H1 (cell line): Measurements from ENCODE around the gene RERE. TPM values are rescaled to one million over a fixed set of nuclear protein-coding genes. Genes with fewer than 3 reads are reported as not detected.

Source experiments
- CTCF ChIA-PET: fragments of 300-600 bp; sonication (Branson Sonifier 250); formaldehyde crosslinking; loops from one replicate; lab custom pipeline; 2021; ENCODE audit not compliant: partially characterized antibody; lab: Charles Lee
- POLR2A ChIA-PET: fragments of 300-600 bp; sonication (Branson Sonifier 250); formaldehyde crosslinking; loops from one replicate; lab custom pipeline; 2021; ENCODE audit warnings: inconsistent platforms; ENCODE audit not compliant: partially characterized antibody; lab: Charles Lee
- DNase-seq, 2 experiments: peaks; one replicate each; pipeline versions ENCODE4 v3.0.0 to v3.0.0-alpha.2; 2010 to 2022; ENCODE audit warnings: low spot score in 2 of 2, low read depth in 1 of 2, mixed read lengths in 1 of 2
- FAIRE-seq: peaks from 2 replicates; lab custom pipeline; 2011; peaks lifted over from hg19 to GRCh38; lab: Jason Lieb, UNC
- H2AFZ ChIP-seq: 2 replicates; pipeline ENCODE4 v1.8.1; 2012; ENCODE audit warnings: low read length, inconsistent platforms
- H2AK5ac ChIP-seq: 2 replicates; pipeline ENCODE4 v1.6.1; 2013; ENCODE audit warnings: low read depth, low read length
- H2BK120ac ChIP-seq: replicated peaks from 2 replicates; pipeline ENCODE3; 2013; ENCODE audit warnings: low read depth, low read length, inconsistent platforms
- H2BK12ac ChIP-seq: 2 replicates; pipeline ENCODE4 v1.6.1; 2013; ENCODE audit warnings: low read depth, low read length
- H2BK15ac ChIP-seq: 2 replicates; pipeline ENCODE4 v1.6.1; 2013; ENCODE audit warnings: low read length
- H2BK20ac ChIP-seq: 2 replicates; pipeline ENCODE4 v1.6.1; 2013; ENCODE audit warnings: low read length
- H2BK5ac ChIP-seq: 2 replicates; pipeline ENCODE4 v1.6.1; 2013; ENCODE audit warnings: low read depth, low read length
- H3K14ac ChIP-seq: 2 replicates; pipeline ENCODE4 v1.6.1; 2013; ENCODE audit warnings: inconsistent platforms; ENCODE audit not compliant: insufficient read length
- H3K18ac ChIP-seq: 2 replicates; pipeline ENCODE4 v1.6.1; 2013; ENCODE audit warnings: low read length; ENCODE audit errors: extremely low read depth
- H3K23ac ChIP-seq: 2 replicates; pipeline ENCODE4 v1.6.1; 2013; ENCODE audit warnings: inconsistent platforms; ENCODE audit not compliant: insufficient read length
- H3K23me2 ChIP-seq: 2 replicates; pipeline ENCODE4 v1.6.1; 2013; ENCODE audit warnings: low read depth, low read length
- H3K27ac ChIP-seq: 2 replicates; pipeline ENCODE4 v1.6.1; 2011; ENCODE audit warnings: low read depth, low read length, inconsistent platforms
- H3K27me3 ChIP-seq, 4 experiments: replicated peaks in 1 of 4; 1 replicate in 1 of 4; 2 replicates in 3 of 4; pipeline versions ENCODE4 v1.6.1 to v1.8.1; 2011 to 2013; ENCODE audit warnings: low read length in 3 of 4, mild to moderate bottlenecking in 3 of 4, inconsistent platforms in 2 of 4, mixed read lengths in 2 of 4, moderate library complexity in 1 of 4; ENCODE audit not compliant: control insufficient read depth in 3 of 4, insufficient read depth in 3 of 4; ENCODE audit errors: extremely low read depth in 1 of 4
- H3K36me3 ChIP-seq, 4 experiments: 2 replicates each; pipeline versions ENCODE4 v1.6.1 to v1.8.1; 2011 to 2013; ENCODE audit warnings: mild to moderate bottlenecking in 4 of 4, low read length in 3 of 4, moderate library complexity in 2 of 4, control low read depth in 1 of 4, inconsistent platforms in 1 of 4; ENCODE audit not compliant: insufficient read depth in 4 of 4, control insufficient read depth in 2 of 4
- H3K4ac ChIP-seq: replicated peaks from 2 replicates; pipeline ENCODE3; 2013; ENCODE audit warnings: low read length, low read depth, mixed read lengths, inconsistent platforms; ENCODE audit not compliant: insufficient read length
- H3K4me1 ChIP-seq, 4 experiments: replicated peaks in 1 of 4; 1 replicate in 1 of 4; 2 replicates in 3 of 4; pipeline versions ENCODE4 v1.6.1 to v1.8.1; 2011 to 2013; ENCODE audit warnings: low read length in 3 of 4, inconsistent platforms in 2 of 4, mixed read lengths in 1 of 4; ENCODE audit not compliant: insufficient read depth in 4 of 4, control insufficient read depth in 3 of 4
- H3K4me2 ChIP-seq, 2 experiments: 2 replicates each; pipeline versions ENCODE4 v1.6.1 to v1.8.1; 2011 to 2013; ENCODE audit warnings: low read depth in 2 of 2, low read length in 2 of 2, control low read depth in 1 of 2, inconsistent platforms in 1 of 2, mild to moderate bottlenecking in 1 of 2; ENCODE audit not compliant: insufficient read depth in 1 of 2
- H3K4me3 ChIP-seq, 4 experiments: fragments of 200-600, 300-600 bp in 1 of 4; sonication (generic), shearing (Covaris generic), sonication (Bioruptor Twin) in 1 of 4; 2 replicates each; pipeline versions ENCODE4 v1.5.1 to v1.8.1; 2011 to 2016; ENCODE audit warnings: low read length in 4 of 4, low read depth in 3 of 4, control low read depth in 2 of 4, inconsistent platforms in 2 of 4, mild to moderate bottlenecking in 2 of 4, mixed read lengths in 1 of 4, moderate library complexity in 1 of 4; ENCODE audit not compliant: insufficient read depth in 2 of 4; ENCODE audit errors: extremely low read depth in 1 of 4
- H3K56ac ChIP-seq: replicated peaks from 2 replicates; pipeline ENCODE3; 2013; ENCODE audit warnings: low read depth, mild to moderate bottlenecking, mixed read lengths, low read length, inconsistent platforms; ENCODE audit not compliant: insufficient read length
- H3K79me1 ChIP-seq: 2 replicates; pipeline ENCODE4 v1.6.1; 2013; ENCODE audit warnings: low read depth, low read length, control low read depth
- H3K79me2 ChIP-seq, 2 experiments: 2 replicates each; pipeline versions ENCODE4 v1.6.1 to v1.8.1; 2012 to 2013; ENCODE audit warnings: low read length in 2 of 2, mild to moderate bottlenecking in 2 of 2, inconsistent platforms in 1 of 2; ENCODE audit not compliant: insufficient read depth in 2 of 2, control insufficient read depth in 1 of 2
- H3K9ac ChIP-seq, 4 experiments: replicated peaks in 1 of 4; 1 replicate in 1 of 4; 2 replicates in 3 of 4; pipeline versions ENCODE4 v1.6.1 to v1.8.1; 2011 to 2013; ENCODE audit warnings: low read depth in 3 of 4, low read length in 3 of 4, control low read depth in 2 of 4, mild to moderate bottlenecking in 2 of 4, moderate library complexity in 2 of 4, inconsistent platforms in 1 of 4; ENCODE audit errors: extremely low read depth in 1 of 4
- H3K9me3 ChIP-seq, 2 experiments: 2 replicates each; pipeline versions ENCODE4 v1.6.1 to v1.8.1; 2012 to 2013; ENCODE audit warnings: mild to moderate bottlenecking in 2 of 2, moderate library complexity in 2 of 2, control low read depth in 1 of 2, inconsistent platforms in 1 of 2, low read depth in 1 of 2, low read length in 1 of 2, mixed read lengths in 1 of 2; ENCODE audit not compliant: insufficient read depth in 2 of 2
- H4K20me1 ChIP-seq, 2 experiments: replicated peaks in 1 of 2; 2 replicates each; pipeline versions ENCODE3 to v1.8.1; 2011 to 2013; ENCODE audit warnings: inconsistent platforms in 2 of 2, low read length in 2 of 2, mild to moderate bottlenecking in 1 of 2; ENCODE audit not compliant: insufficient read depth in 2 of 2, control insufficient read depth in 1 of 2
- H4K5ac ChIP-seq: 2 replicates; pipeline ENCODE4 v1.6.1; 2013; ENCODE audit warnings: low read length, low read depth, mixed read lengths, inconsistent platforms; ENCODE audit not compliant: insufficient read length
- H4K8ac ChIP-seq: 2 replicates; pipeline ENCODE4 v1.8.0; 2013; ENCODE audit warnings: mild to moderate bottlenecking, moderate library complexity, low read length, inconsistent platforms; ENCODE audit not compliant: insufficient read depth; ENCODE audit errors: extremely low read depth
- H4K91ac ChIP-seq: replicated peaks from 2 replicates; pipeline ENCODE3; 2013; ENCODE audit warnings: low read length, mixed read lengths, inconsistent platforms; ENCODE audit not compliant: insufficient read length
- BCL11A ChIP-seq, 2 experiments: IDR thresholded peaks; one replicate each; pipeline ENCODE4 v1.6.1; 2011; ENCODE audit warnings: low read depth in 2 of 2, low read length in 2 of 2, mild to moderate bottlenecking in 2 of 2
- GTF2F1 ChIP-seq: IDR thresholded peaks from 2 replicates; pipeline ENCODE4 v1.6.1; 2012; ENCODE audit warnings: low read depth, low read length, improper control_type of control experiment, borderline replicate concordance
- HDAC2 ChIP-seq, 2 experiments: fragments of 300-600 bp in 1 of 2; sonication (generic) in 1 of 2; IDR thresholded peaks; 2 replicates each; pipeline ENCODE4 v1.6.1; 2011 to 2012; ENCODE audit warnings: low read depth in 2 of 2, low read length in 2 of 2, mild to moderate bottlenecking in 2 of 2, moderate library complexity in 2 of 2, borderline replicate concordance in 1 of 2, inconsistent platforms in 1 of 2
- KDM4A ChIP-seq: IDR thresholded peaks from one replicate; pipeline ENCODE4 v1.7.1; 2012; ENCODE audit warnings: low read depth, mild to moderate bottlenecking, moderate library complexity, low read length, inconsistent platforms; ENCODE audit not compliant: severe bottlenecking
- MAFK ChIP-seq: IDR thresholded peaks from 2 replicates; pipeline ENCODE4 v1.6.1; 2012; ENCODE audit warnings: low read depth, mild to moderate bottlenecking, improper control_type of control experiment, low read length
- PHF8 ChIP-seq: fragments of 200-600 bp; sonication (generic); conservative IDR thresholded peaks from 2 replicates; pipeline ENCODE4 v1.7.1; 2012; ENCODE audit warnings: low read depth, mild to moderate bottlenecking, inconsistent platforms, low read length, moderate library complexity
- RAD21 ChIP-seq, 2 experiments: IDR thresholded peaks in 1 of 2; conservative IDR thresholded peaks in 1 of 2; 2 replicates each; pipeline ENCODE4 v1.6.1; 2011; ENCODE audit warnings: low read depth in 2 of 2, low read length in 2 of 2, improper control_type of control experiment in 1 of 2, inconsistent platforms in 1 of 2, mild to moderate bottlenecking in 1 of 2, moderate library complexity in 1 of 2
- TEAD4 ChIP-seq: IDR thresholded peaks from 2 replicates; pipeline ENCODE4 v1.6.1; 2012; ENCODE audit warnings: low read depth, low read length, inconsistent platforms, mixed read lengths
- WGBS, 2 experiments: shearing (Covaris generic) in 1 of 2; methylation state at CpG; one replicate each; pipeline versions ENCODE4 v1.1.6 to v1.1.7; 2013 to 2015; ENCODE audit warnings: low lambda C conversion rate in 2 of 2, mixed read lengths in 2 of 2, inconsistent platforms in 1 of 2, low coverage in 1 of 2, missing lambda C conversion rate in 1 of 2; ENCODE audit not compliant: insufficient replicate concordance in 2 of 2, insufficient coverage in 1 of 2, insufficient read length in 1 of 2; ENCODE audit errors: extremely low coverage in 1 of 2, missing lambda C conversion rate in 1 of 2; 5-methylcytosine and 5-hydroxymethylcytosine counted together
- polyA plus RNA-seq, 7 experiments: library from polyadenylated mRNA; depleted of rRNA in 3 of 7; stranded (reverse) in 5 of 7; unstranded in 2 of 7; fragments of >200 nt in 5 of 7; fragments of 200-250 nt in 2 of 7; gene quantifications; 1 replicate in 5 of 7; 2 replicates in 1 of 7; 4 replicates in 1 of 7; pipeline versions ENCODE4 v1.2.1 to v1.2.3, GENCODE V29; 2011 to 2013; ENCODE audit warnings: missing spikeins in 2 of 7, mixed read lengths in 2 of 7
- total RNA-seq: library from RNA; stranded (reverse); fragmentation: NEBNext Ultra II Directional; extraction: Animal tissue kit (Norgen Biotek cat#: 25700); gene quantifications from 2 replicates; pipeline ENCODE4 v1.2.1, GENCODE V29; 2021
- TF ChIP-seq, protein P1 (sequence below): IDR thresholded peaks from 2 replicates; pipeline ENCODE4 v1.6.1; 2011; ENCODE audit warnings: low read depth, mild to moderate bottlenecking, low read length; ENCODE audit not compliant: insufficient read depth

Gene RERE
- total and polyA plus RNA-seq, 2 of the 8 experiments (the other 6 are each of a cell fraction or from before 2014, with no cell fraction given), result 15.3 to 142 TPM

DNA sequence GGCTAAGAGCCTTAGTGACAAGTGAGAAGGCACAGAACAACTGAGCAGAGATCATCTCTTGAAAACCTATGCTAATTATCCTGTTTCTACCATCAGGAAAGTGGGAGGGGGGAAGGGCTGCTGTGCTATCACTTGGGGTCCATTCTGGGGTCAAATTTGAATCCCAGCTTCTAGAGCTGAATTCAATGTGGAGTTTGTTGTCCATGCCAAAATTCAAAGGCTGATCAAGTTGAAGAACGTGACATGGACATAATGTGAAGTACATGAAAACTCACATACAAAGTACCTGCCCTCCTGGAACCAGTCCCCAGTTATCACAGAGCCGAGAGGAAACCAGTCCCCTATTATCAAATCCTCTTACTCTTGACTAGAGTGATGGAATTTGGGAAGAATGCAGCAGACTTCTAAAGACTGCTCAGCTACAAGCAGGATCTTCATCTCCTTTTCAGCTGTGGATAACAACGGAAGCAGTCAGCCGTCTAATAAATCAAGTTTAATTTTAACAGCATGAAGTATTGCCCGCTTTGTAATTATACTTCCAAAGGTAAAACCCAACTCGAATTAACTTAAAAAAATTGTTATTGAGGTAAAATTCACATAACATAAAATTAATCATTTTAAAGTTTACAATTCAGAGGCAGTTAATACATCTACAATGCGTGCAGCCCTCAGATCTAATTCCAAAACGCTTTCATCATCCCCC, 421.2 kb downstream of the RERE start:
- FAIRE-seq (no peak), DNase-seq (no peak)
- Histone ChIP-seq H4K5ac (no peak overlapping the region), H2AK5ac (no peak overlapping the region), H2BK12ac (no peak overlapping the region), H3K56ac (no peak overlapping the region), H2BK15ac (no peak overlapping the region), H4K8ac (no peak overlapping the region), H3K27ac (no peak overlapping the region), H3K36me3 (no peaks in the 10 kb centered on the region; a peak in 1 of 8 replicates), H2BK5ac (0 out of 2 replicates have a peak overlapping the region, but pooled peaks have one; percentile 13), H4K20me1 (peaks cover 0 to 15% of the 10 kb centered on the region in 2 experiments), H3K4ac (no peak overlapping the region), H3K4me1 (peaks cover 9 to 28% (median 20%) of the 10 kb centered on the region in 4 experiments), H2BK120ac (no peak overlapping the region), H2AFZ (no peak overlapping the region), H3K23me2 (no peaks in the 10 kb centered on the region), H3K14ac (no peak overlapping the region), H3K23ac (no peak overlapping the region), H3K4me2 (peak overlapping the region; percentile 4 to 14; a peak in 1 of 4 replicates), H4K91ac (no peak overlapping the region), H3K9me3 (no peaks in the 10 kb centered on the region), H3K79me2 (peaks cover 0 to 75% of the 10 kb centered on the region in 2 experiments; a peak in 3 of 4 replicates), H3K27me3 (no peaks in the 10 kb centered on the region), H3K18ac (no peak overlapping the region), H3K4me3 (no peak overlapping the region), H2BK20ac (no peak overlapping the region), H3K9ac (no peak overlapping the region; a peak in 1 of 7 replicates), H3K79me1 (peaks cover 4% of the 10 kb centered on the region; the same call in 1 of the 2 replicates)
- TF ChIP-seq MAFK, result no peak
- TF ChIP-seq PHF8, result no peak
- TF ChIP-seq, protein P1, sequence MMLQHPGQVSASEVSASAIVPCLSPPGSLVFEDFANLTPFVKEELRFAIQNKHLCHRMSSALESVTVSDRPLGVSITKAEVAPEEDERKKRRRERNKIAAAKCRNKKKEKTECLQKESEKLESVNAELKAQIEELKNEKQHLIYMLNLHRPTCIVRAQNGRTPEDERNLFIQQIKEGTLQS, result no peak
- TF ChIP-seq RAD21 (IDR thresholded peaks at IDR 0.05 in 1 of 2, conservative IDR thresholded peaks at IDR 0.05 in 1 of 2; ENCODE audit: low read depth in 2 of 2, low read length in 2 of 2), result no peak
- no peak for TF ChIP-seq GTF2F1
- no peak for TF ChIP-seq BCL11A (IDR thresholded peaks at IDR 0.05; ENCODE audit: low read depth in 2 of 2, low read length in 2 of 2)
- TF ChIP-seq TEAD4, result 0 out of 2 replicates have a peak, but pooled peaks have one; percentile 29
- no peak for TF ChIP-seq KDM4A
- TF ChIP-seq HDAC2 (IDR thresholded peaks at IDR 0.05; ENCODE audit: borderline replicate concordance in 1 of 2, low read depth in 2 of 2, low read length in 2 of 2), result no peak
- WGBS, 2 experiments, result 73% methylated on average over 8 of the region's 8 CpGs; no CpG with 5 or more reads in 1 of the 2 experiments
- ChIA-PET CTCF (interaction anchor here (0.8 to 5.8 kb wide), 7 partner anchors 10 to 82 kb away, joined by 3 to 40 read pairs (median 4); no protein-coding TSS in a partner anchor), POLR2A (interaction anchor here (1.0 to 1.3 kb wide), 2 partner anchors 16 to 42 kb away, joined by 3 to 4 read pairs; no protein-coding TSS in a partner anchor)
